Cardiac muscle cell (in vitro differentiated cells and primary cell): ENCODE measurements around the gene IP6K1. TPM values are rescaled to one million over a fixed set of nuclear protein-coding genes. Genes with fewer than 3 reads are reported as not detected.
"Not testable (repeated sequence)": the region's sequence is repeated elsewhere in the genome, so short reads cannot be mapped to it uniquely, and the experiment has no call there.

Experiments
- DNase-seq, 2 donors: peaks; one replicate each; pipeline versions ENCODE4 v3.0.0 to v3.0.0-alpha.2; 2010 to 2017; ENCODE audit warnings: low read depth in 1 of 2, low spot score in 1 of 2
- H3K27ac ChIP-seq: fragments of 200-600 bp; sonication (generic); 2 replicates; pipeline ENCODE4 v1.5.1; 2016
- H3K27me3 ChIP-seq: fragments of 200-600 bp; sonication (generic); 2 replicates; pipeline ENCODE4 v1.6.0; 2016; ENCODE audit warnings: control low read depth
- H3K36me3 ChIP-seq: fragments of 200-600 bp; sonication (generic); 2 replicates; pipeline ENCODE4 v1.5.1; 2016; ENCODE audit warnings: control low read depth
- H3K4me1 ChIP-seq: fragments of 200-600 bp; sonication (generic); 2 replicates; pipeline ENCODE4 v1.8.1; 2017; ENCODE audit warnings: low read depth, mild to moderate bottlenecking, mixed run types
- H3K4me3 ChIP-seq: fragments of 200-600 bp; sonication (generic); 2 replicates; pipeline ENCODE4 v1.5.1; 2016; ENCODE audit warnings: mild to moderate bottlenecking
- H3K9me3 ChIP-seq: fragments of 200-600 bp; sonication (generic); 2 replicates; pipeline ENCODE4 v1.5.1; 2017; ENCODE audit warnings: low read depth, mild to moderate bottlenecking, control low read depth
- CTCF ChIP-seq: IDR thresholded peaks from 2 replicates; pipeline ENCODE4 v1.5.1; 2012; ENCODE audit warnings: low read depth, mild to moderate bottlenecking, low read length
- polyA plus RNA-seq: library from polyadenylated mRNA; unstranded; fragments of >200 nt; fragmentation: Nextera tagmentation; extraction: Ambion mirVana; gene quantifications from 2 replicates; pipeline ENCODE4 v1.2.1, GENCODE V29; 2016
- total RNA-seq: library from RNA; depleted of rRNA; stranded (reverse); fragments of >200 nt; gene quantifications from 2 replicates; pipeline ENCODE4 v1.2.3, GENCODE V29; 2016

IP6K1 gene
- total RNA-seq, result 40.3 and 44.4 TPM in 2 replicates
- 24.4 and 30.1 TPM in 2 replicates for polyA plus RNA-seq

DNA sequence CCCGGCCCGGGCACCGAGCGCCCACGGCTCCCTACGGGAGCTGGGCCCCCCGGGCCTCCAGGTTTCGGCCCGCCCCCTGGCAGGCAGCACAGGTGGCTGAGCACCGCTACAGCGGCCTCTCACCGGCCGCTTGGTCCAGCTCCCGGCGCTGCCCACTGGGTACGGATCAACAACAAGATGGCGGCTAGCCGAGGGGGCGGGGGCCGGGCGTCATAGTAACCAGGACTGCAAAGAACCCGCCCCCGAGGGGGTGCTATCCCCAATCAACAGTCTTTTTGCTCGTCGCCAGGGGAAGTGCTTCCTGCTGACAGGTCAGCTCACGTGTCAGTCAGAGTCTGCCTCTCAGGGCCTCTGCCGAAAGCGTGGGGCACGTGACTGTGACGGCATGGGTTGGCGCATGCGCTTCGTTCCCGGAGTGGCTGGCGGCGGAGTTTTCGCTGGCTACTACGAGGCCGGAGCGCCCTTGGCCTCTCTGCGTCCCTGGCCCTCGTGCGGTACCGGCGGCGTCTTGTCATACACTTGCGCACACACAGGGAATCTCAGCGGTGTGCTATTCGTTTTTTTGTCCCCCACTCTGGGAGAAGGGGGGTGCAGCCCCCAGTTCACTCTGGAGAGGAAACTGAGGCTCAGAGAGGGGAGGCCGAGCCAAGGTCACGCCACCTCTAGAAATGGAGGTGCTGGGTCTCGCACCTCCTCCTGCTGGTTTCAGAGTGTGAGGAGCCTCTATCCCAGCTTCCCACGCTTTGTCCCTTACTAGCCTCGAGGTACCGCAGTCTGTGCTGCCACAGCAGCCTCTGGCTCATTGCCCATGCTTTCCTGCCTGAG is at the start of gene IP6K1:
IP6K1 (minus strand) TSS at position 186 of the 825 bp plus-strand sequence. CDS start 38,502 bp downstream, outside the sequence.
- Histone ChIP-seq H3K9me3 (no peaks in the 10 kb centered on the region), H3K27me3 (no peaks in the 10 kb centered on the region), H3K36me3 (no peaks in the 10 kb centered on the region), H3K4me3 (peak within 1 kb of the TSS; percentile 54), H3K27ac (peak within 1 kb of the TSS; percentile 91), H3K4me1 (peaks cover 13% of the 10 kb centered on the region)
- peak; percentile 100 for DNase-seq
- TF ChIP-seq CTCF, result no peak

DNA sequence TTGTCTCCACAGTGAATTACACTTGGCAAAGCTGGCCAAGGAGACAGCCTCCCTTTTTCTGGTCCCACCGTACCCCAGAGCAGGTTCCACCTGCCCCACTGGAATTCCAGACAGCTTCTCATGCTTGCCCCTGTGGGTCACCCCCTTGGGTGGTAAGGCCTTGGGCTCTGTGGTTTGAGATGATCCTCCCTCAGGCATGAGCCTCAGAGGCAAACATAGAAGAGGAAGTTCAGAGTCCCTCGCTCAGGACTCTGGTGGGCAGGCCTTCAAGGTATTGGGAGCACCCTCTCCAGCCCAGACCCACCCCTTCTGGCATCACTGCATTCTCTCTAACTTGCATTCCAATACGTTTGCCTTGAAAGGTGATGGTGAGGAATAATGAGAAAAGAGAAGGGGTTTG is 45.0 kb upstream of the IP6K1 start:
- no peaks in the 10 kb centered on the region for H3K4me1 ChIP-seq
- H3K27ac ChIP-seq, result no peak overlapping the region
- no peaks in the 10 kb centered on the region for H3K27me3 ChIP-seq
- DNase-seq, result no peak
- TF ChIP-seq CTCF, result no peak
- no peaks in the 10 kb centered on the region for H3K9me3 ChIP-seq
- H3K36me3 ChIP-seq, result no peaks in the 10 kb centered on the region
- H3K4me3 ChIP-seq, result no peak overlapping the region

DNA sequence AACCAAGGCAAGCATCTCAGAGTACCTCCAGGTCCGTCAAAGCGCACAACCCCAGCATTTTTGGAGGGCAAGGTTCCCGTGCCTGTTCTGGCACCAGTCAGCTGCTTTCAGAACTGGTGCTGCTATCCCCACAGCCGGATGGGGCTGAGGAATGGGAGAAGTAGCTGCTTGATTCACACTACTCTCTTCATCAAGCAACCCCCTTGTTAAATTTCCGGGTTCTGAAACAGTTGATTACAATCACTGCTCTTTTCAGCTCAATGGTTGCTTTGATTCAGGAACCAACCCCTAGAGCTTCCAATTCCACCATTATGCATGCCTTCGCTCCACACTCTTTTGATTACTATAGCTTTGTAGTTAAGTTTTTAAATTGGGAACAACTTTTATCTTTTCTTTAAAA is 39.7 kb upstream of the IP6K1 start:
- DNase-seq, result peak in 1 of 2 donors; percentile 7
- H3K27ac ChIP-seq, result no peak overlapping the region
- H3K4me1 ChIP-seq, result no peaks in the 10 kb centered on the region
- no peak for TF ChIP-seq CTCF
- H3K4me3 ChIP-seq, result no peak overlapping the region
- H3K9me3 ChIP-seq, result no peaks in the 10 kb centered on the region
- no peaks in the 10 kb centered on the region for H3K27me3 ChIP-seq
- H3K36me3 ChIP-seq, result no peaks in the 10 kb centered on the region

DNA sequence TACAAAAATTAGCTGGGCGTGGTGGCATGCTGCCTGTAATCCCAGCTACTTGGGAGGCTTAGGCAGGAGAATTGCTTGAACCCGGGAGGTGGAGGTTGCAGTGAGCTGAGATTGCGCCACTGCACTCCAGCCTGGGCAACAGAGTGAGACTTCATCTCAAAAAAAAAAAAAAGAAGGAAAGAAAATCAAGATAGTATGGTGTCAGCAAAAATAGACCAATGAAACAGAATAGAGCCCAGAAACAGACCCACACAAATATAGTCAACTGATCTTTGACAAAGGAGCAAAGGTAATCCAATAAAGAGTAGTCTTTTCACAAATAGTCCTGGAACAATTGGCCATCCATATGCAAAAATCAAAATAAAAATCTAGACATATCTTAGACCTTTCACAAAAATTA is 36.8 kb upstream of the IP6K1 start:
- not testable (repeated sequence) for H3K36me3 ChIP-seq, H3K27me3 ChIP-seq, H3K4me1 ChIP-seq, H3K9me3 ChIP-seq, DNase-seq, H3K4me3 ChIP-seq, H3K27ac ChIP-seq

DNA sequence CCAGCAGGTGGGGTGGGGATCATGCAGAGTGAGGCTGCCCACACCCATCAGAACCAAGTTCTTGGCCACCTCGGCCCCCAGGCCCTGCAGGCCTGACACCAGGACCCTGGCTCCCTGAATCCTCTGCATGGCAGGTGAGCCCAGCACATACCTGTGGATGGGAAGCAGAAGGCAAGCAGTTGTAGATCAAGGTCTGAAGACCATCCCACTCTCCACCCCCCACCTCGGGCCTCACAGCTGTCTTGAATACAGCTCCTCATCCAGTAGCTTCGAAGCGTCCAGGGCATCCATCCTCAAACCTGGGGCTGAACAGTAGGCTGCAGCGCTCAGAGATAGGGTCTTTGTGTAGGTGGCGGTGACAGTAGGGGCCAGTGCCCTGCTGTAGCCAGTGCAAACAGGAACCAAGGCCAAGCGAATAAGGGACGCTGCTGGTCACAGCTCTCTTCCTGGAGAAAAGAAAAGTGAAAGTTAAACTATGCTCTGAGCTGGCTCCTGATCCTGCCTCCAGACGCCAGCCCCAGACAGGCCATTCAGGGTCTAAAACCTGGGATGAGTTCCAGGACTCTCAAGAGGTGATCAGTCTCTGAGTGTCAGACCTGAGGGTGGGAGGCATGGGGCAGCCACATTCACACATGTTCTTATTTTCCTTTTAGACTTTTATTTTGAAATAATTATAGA is 27.3 kb upstream of the IP6K1 start, which contains the start of gene UBA7:
UBA7 (minus strand) TSS at position 457 of the 678 bp plus-strand sequence; CDS start at position 291, 166 bp downstream.
- TF ChIP-seq CTCF, result no peak
- H3K9me3 ChIP-seq, result no peaks in the 10 kb centered on the region
- no peaks in the 10 kb centered on the region for H3K36me3 ChIP-seq
- H3K4me1 ChIP-seq, result peaks cover 7% of the 10 kb centered on the region
- H3K27me3 ChIP-seq, result no peaks in the 10 kb centered on the region
- peak in 1 of 2 donors; percentile 86 for DNase-seq
- no peak within 1 kb of the TSS for H3K27ac ChIP-seq
- H3K4me3 ChIP-seq, result no peak within 1 kb of the TSS
